SK-MEL-5 (cell line): ENCODE results near the gene SPAG16. TPM values are rescaled to one million over a fixed set of nuclear protein-coding genes. Genes with fewer than 3 reads are reported as not detected.
"Not testable (repeated sequence)": the region's sequence is repeated elsewhere in the genome, so short reads cannot be mapped to it uniquely, and the experiment has no call there.

Experiments
- DNase-seq: peaks from one replicate; pipeline ENCODE4 v3.0.0-alpha.2; 2016; ENCODE audit warnings: low read depth, low spot score
- in situ Hi-C: cut with HindIII; loops from 2 replicates; pipeline ENCODE4 v1.10.0; 2016; ENCODE audit warnings: low sequenced_read_pairs, high pct_unique_total_duplicates, low pct_unique_long_range_greater_than_20kb
- total RNA-seq: library from RNA; depleted of rRNA; stranded (reverse); fragments of >200 nt; shearing (Covaris generic); gene quantifications from 2 replicates; pipeline ENCODE4 v1.2.3, GENCODE V29; 2014

SPAG16 gene
- total RNA-seq, 1 experiment from 2014 or later: 17.4 TPM

- in situ Hi-C loops: no loop called here
- DNase-seq: no peak
Observed at GRCh38 chr2:213609570-213610170, 325.4 kb downstream of the SPAG16 start.

GRCh38 chr2:213627054-213627710 lies 342.9 kb downstream of the SPAG16 start:
- in situ Hi-C loops: no loop called here
- no peak for DNase-seq

- no peak for DNase-seq
- in situ Hi-C loops: no loop called here
Observed at GRCh38 chr2:213627835-213628460, 343.7 kb downstream of the SPAG16 start.

- DNase-seq: no peak
- in situ Hi-C loops: no loop called here
Observed at GRCh38 chr2:213640738-213641425, 356.6 kb downstream of the SPAG16 start.

- in situ Hi-C loops: no loop called here
- no peak for DNase-seq
Observed at GRCh38 chr2:213644926-213645325, 360.7 kb downstream of the SPAG16 start.

- in situ Hi-C loops: no loop called here
- DNase-seq: no peak
Observed at GRCh38 chr2:213649176-213649575, 364.9 kb downstream of the SPAG16 start.

- in situ Hi-C loops: no loop called here
- DNase-seq: no peak
Observed at GRCh38 chr2:213664817-213665216, 380.6 kb downstream of the SPAG16 start.

GRCh38 chr2:213669657-213670056 lies 385.4 kb downstream of the SPAG16 start:
- DNase-seq: no peak
- in situ Hi-C loops: no loop called here

GRCh38 chr2:213678437-213679218 lies 394.4 kb downstream of the SPAG16 start:
- DNase-seq: no peak
- in situ Hi-C loops: no loop called here

GRCh38 chr2:213679894-213680293 lies 395.6 kb downstream of the SPAG16 start:
- in situ Hi-C loops: no loop called here
- DNase-seq: no peak

- in situ Hi-C loops: no loop called here
- no peak for DNase-seq
Observed at GRCh38 chr2:213682276-213682675, 398.0 kb downstream of the SPAG16 start.

- in situ Hi-C loops: no loop called here
- DNase-seq: no peak
Observed at GRCh38 chr2:213688133-213688532, 403.9 kb downstream of the SPAG16 start.

GRCh38 chr2:213688825-213689224 lies 404.6 kb downstream of the SPAG16 start:
- in situ Hi-C loops, DNase-seq: not testable (repeated sequence)

GRCh38 chr2:213689585-213689984 lies 405.3 kb downstream of the SPAG16 start:
- DNase-seq: no peak
- in situ Hi-C loops: no loop called here

GRCh38 chr2:213691351-213691750 lies 407.1 kb downstream of the SPAG16 start:
- in situ Hi-C loops: no loop called here
- DNase-seq: no peak

- in situ Hi-C loops: no loop called here
- DNase-seq: no peak
Observed at GRCh38 chr2:213696442-213696841, 412.2 kb downstream of the SPAG16 start.

- in situ Hi-C loops: not testable (repeated sequence)
Observed at GRCh38 chr2:213701365-213701764, 417.1 kb downstream of the SPAG16 start.

More at GRCh38 chr2:213701365-213701764, 417.1 kb downstream of the SPAG16 start:
- not testable (repeated sequence) for DNase-seq
